Psoas muscle (tissue), 8 donors: ENCODE data around the gene FOXD3. TPM values are rescaled to one million over a fixed set of nuclear protein-coding genes. Genes with fewer than 3 reads are reported as not detected.
A peak's percentile ranks its signal among the peaks of the same experiment; 100 is the strongest.

Source experiments
- ATAC-seq, 4 donors: fragments of 200-7000 bp; cut with Tn5 transposase; one replicate each; pipeline ENCODE4 v1.9.1; 2020; ENCODE audit warnings: moderate library complexity in 3 of 4, mild to moderate bottlenecking in 2 of 4
- DNase-seq, 2 donors: peaks; one replicate each; pipeline ENCODE4 v3.0.0-alpha.2; 2020
- H3K27ac ChIP-seq: fragments of 200-600 bp; one replicate; pipeline ENCODE4 v1.8.0; 2022
- H3K27me3 ChIP-seq, 3 donors: fragments of 200-600 bp in 1 of 3; one replicate each; pipeline versions ENCODE4 v1.6.1 to v1.8.0; 2013 to 2022; ENCODE audit warnings: low read length in 2 of 3, mild to moderate bottlenecking in 2 of 3, moderate library complexity in 1 of 3; ENCODE audit not compliant: insufficient read depth in 3 of 3
- H3K36me3 ChIP-seq, 2 donors: fragments of 200-600 bp in 1 of 2; one replicate each; pipeline versions ENCODE4 v1.6.1 to v1.8.0; 2013 to 2022; ENCODE audit warnings: low read depth in 1 of 2, mild to moderate bottlenecking in 1 of 2, moderate library complexity in 1 of 2; ENCODE audit not compliant: insufficient read depth in 1 of 2
- H3K4me1 ChIP-seq: fragments of 200-600 bp; one replicate; pipeline ENCODE4 v1.8.0; 2022
- H3K4me3 ChIP-seq: fragments of 200-600 bp; one replicate; pipeline ENCODE4 v1.8.0; 2022; ENCODE audit warnings: mild to moderate bottlenecking
- H3K9me3 ChIP-seq: fragments of 200-600 bp; one replicate; pipeline ENCODE4 v1.8.0; 2022
- WGBS, 3 donors: extraction: QIAGEN DNeasy Blood & Tissue Kit; methylation state at CpG; one replicate each; pipeline versions ENCODE4 v1.1.6 to v1.1.7; 2013; 5-methylcytosine and 5-hydroxymethylcytosine counted together
- intact Hi-C, 2 donors: fragments of 100-400 bp; cut with DNase I; formaldehyde crosslinking; loops; one replicate each; pipeline versions ENCODE4 v1.11.0 to v1.14.2; 2022
- polyA plus RNA-seq, 3 donors: library from polyadenylated mRNA; stranded (reverse); fragments of 200-250 nt; gene quantifications; one replicate each; pipeline ENCODE4 v1.2.3, GENCODE V29; 2013
- total RNA-seq, 4 donors: library from RNA; stranded (reverse); fragmentation: NEBNext Ultra II Directional in 2 of 4; extraction: Animal tissue kit (Norgen Biotek cat#: 25700) in 2 of 4; gene quantifications; one replicate each; pipeline versions ENCODE4 v1.2.1 to v1.2.4, GENCODE V29; 2021 to 2023
- TF ChIP-seq, protein P1 (sequence below): fragments of 200-600 bp; IDR thresholded peaks from one replicate; pipeline ENCODE4 v1.8.0; 2022; ENCODE audit warnings: antibody characterized with exemption
- donor health status: healthy with polysubstance abuse.
- donor health status: DM: no; HTN: no; CAD: no; lungs with moderate emphysema.
- donor health status: Bipolar disorder and iron deficiency.
- donor health status: healthy.
- donor health status: DM: yes; HTN: yes; CAD: no.
- donor health status: DM: no; HTN: no; CAD: no.
- donor health status: DM: no; HTN: no; CAD: no.
- donor health status: DM: yes; HTN: yes; CAD: no.

Gene FOXD3
- total and polyA plus RNA-seq, 7 donors = 0.13 to 1.2 (median 0.56) TPM

DNA sequence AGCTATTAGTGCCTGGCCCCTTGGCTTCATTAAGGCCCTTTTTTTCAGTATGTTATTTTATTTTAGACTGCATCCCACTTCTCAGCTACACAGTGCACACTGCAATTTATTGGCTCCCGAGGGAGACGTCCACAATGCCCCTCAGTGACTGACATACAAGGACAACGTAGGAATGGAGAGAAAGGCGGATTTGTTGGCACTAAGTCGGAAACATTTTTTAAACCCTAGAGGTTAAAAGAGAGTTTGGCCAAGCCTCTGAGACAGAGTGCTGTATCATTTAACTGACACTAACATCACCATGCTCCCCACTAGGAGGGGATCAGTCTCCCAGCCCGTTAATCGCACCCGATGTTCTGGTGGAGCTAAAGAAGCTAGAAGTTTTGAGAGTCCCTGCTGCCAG, 45.7 kb upstream of the FOXD3 start:
- H3K27ac ChIP-seq = peak overlapping the region; percentile 10

DNA sequence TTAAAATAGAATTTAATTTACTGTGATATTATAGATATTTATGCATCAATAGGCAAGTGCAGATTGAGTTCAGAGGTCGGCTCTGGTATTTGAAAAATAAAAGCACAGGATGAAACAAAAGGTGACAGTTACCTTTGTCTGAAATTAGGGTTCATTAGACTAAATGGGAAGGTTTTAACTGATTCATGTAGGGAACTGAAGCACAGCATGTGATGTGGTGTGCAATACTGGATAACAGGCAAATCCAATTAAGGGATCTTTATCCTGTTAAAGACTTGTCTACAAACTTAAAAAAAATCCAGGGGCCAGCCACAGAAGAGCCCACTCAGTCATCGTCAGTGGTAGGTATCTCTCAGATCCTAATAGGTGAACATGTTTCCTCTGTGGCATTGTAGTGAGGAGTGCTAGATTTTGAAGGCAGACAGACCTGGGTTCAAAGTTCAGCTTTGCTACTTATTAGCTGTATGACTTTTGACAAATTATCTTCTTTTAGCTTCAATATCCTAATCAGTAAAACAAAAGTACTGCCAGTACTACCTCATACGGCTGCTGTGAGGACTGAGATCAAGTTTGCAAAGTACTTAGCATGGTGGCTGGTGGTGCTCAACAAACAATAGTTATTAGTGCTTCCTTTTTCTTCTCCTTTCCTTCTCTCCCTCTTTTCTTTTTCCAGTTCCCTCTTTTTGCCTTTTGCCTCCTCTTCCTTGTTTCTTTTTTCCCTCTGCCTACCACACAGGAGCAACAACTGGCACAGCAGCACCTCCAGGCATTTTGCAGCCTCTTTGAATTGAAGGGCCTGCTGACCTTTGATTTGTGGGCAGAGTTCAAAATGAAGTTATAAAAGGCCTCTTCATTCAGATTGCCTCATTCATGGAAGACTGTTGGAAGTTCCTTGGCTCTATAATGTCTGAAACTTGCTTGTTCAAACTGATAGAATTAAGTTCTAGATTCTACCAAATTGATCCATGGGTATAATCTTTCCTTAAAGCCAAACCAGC, 44.9 kb upstream of the FOXD3 start:
- no peak for ATAC-seq
- intact Hi-C loops = no loop called here
- H3K27me3 ChIP-seq = no peaks in the 10 kb centered on the region
- no peak overlapping the region for H3K27ac ChIP-seq
- peak overlapping the region; percentile 49 for H3K4me3 ChIP-seq
- TF ChIP-seq, protein P1, sequence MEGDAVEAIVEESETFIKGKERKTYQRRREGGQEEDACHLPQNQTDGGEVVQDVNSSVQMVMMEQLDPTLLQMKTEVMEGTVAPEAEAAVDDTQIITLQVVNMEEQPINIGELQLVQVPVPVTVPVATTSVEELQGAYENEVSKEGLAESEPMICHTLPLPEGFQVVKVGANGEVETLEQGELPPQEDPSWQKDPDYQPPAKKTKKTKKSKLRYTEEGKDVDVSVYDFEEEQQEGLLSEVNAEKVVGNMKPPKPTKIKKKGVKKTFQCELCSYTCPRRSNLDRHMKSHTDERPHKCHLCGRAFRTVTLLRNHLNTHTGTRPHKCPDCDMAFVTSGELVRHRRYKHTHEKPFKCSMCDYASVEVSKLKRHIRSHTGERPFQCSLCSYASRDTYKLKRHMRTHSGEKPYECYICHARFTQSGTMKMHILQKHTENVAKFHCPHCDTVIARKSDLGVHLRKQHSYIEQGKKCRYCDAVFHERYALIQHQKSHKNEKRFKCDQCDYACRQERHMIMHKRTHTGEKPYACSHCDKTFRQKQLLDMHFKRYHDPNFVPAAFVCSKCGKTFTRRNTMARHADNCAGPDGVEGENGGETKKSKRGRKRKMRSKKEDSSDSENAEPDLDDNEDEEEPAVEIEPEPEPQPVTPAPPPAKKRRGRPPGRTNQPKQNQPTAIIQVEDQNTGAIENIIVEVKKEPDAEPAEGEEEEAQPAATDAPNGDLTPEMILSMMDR = no peak
- no peak for DNase-seq
- WGBS, 3 donors = 78 to 86% (median 85%) methylated on average over 3 of the region's 3 CpGs
- no peaks in the 10 kb centered on the region for H3K4me1 ChIP-seq
- no peaks in the 10 kb centered on the region for H3K36me3 ChIP-seq
- no peaks in the 10 kb centered on the region for H3K9me3 ChIP-seq

More for the DNA sequence above, 45.7 kb upstream of the FOXD3 start:
- DNase-seq (no peak), ATAC-seq (peak in 1 of 4 donors; percentile 51)
- intact Hi-C loops = no loop called here
- no peaks in the 10 kb centered on the region for H3K4me1 ChIP-seq
- TF ChIP-seq, protein P1 = no peak
- no peaks in the 10 kb centered on the region for H3K9me3 ChIP-seq
- no peaks in the 10 kb centered on the region for H3K27me3 ChIP-seq
- WGBS, 3 donors = 17 to 47% (median 26%) methylated on average over 8 of the region's 8 CpGs
- H3K4me3 ChIP-seq = peak overlapping the region; percentile 49
- H3K36me3 ChIP-seq = no peaks in the 10 kb centered on the region

DNA sequence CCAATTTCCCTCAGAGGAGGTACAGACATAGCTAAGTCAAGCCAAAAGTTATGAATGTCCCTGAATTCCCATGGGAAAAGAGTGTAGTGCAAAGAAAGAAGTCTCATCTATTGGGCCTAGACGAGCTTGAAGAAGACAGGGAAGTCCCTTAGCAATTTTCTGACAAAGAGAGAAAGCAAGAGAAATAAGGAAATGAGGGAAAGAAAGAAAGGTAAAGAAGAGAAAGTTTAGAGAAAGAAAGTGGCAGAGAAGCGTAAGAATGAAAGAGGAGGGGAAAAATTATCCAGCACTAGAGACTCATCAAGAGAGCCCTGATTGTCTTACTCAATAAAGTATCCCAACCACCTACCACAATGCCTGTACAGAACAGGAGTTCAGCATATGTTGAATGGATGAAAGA, 40.6 kb upstream of the FOXD3 start:
- no peaks in the 10 kb centered on the region for H3K9me3 ChIP-seq
- H3K27ac ChIP-seq = no peak overlapping the region
- WGBS, 3 donors = 76 to 83% (median 76%) methylated on average over 2 of the region's 2 CpGs
- no peak for ATAC-seq
- no peaks in the 10 kb centered on the region for H3K4me1 ChIP-seq
- DNase-seq = no peak
- no peaks in the 10 kb centered on the region for H3K36me3 ChIP-seq
- H3K27me3 ChIP-seq = no peaks in the 10 kb centered on the region
- TF ChIP-seq, protein P1 = no peak
- H3K4me3 ChIP-seq = no peak overlapping the region
- intact Hi-C loops = no loop called here

DNA sequence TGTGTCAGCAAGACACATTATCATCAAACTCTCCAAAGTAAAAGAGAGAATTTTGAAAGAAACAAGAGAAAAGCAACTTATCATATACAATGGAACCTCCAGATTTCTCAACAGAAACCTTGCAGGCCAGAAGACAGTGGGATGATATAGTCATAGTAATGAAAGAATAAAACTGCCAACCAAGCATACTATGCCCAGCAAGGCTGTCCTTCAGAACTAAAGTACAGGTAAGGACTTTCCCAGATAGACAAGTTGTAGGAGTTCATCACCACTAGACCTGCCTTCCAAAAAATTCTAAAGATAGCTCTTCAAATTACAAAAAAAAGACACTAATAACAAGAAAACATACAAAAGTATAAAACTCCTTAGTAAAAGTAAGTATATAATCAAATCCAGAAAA, 33.2 kb upstream of the FOXD3 start:
- Histone ChIP-seq H3K4me3 (no peak overlapping the region), H3K27me3 (no peaks in the 10 kb centered on the region), H3K36me3 (no peaks in the 10 kb centered on the region), H3K4me1 (no peaks in the 10 kb centered on the region), H3K9me3 (peaks cover 15% of the 10 kb centered on the region), H3K27ac (no peak overlapping the region)
- no peak for DNase-seq
- TF ChIP-seq, protein P1 = no peak
- intact Hi-C loops = no loop called here
- no peak for ATAC-seq
